CD4-positive, CD25-positive, alpha-beta regulatory T cell (primary cell): ENCODE measurements around the gene LGR4. TPM values are rescaled to one million over a fixed set of nuclear protein-coding genes. Genes with fewer than 3 reads are reported as not detected.

ENCODE experiments used
- ATAC-seq, 2 donors: fragments of 150-1000 bp; cut with Tn5 transposase; one replicate each; pipeline ENCODE4 v1.10.0; 2021; ENCODE audit warnings: low read depth in 2 of 2, moderate number of reproducible peaks in 2 of 2, moderate library complexity in 1 of 2
- DNase-seq, 3 donors: peaks; one replicate each; pipeline versions ENCODE4 v3.0.0 to v3.0.0-alpha.2; 2012 to 2022; ENCODE audit warnings: mixed read lengths in 1 of 3
- H3K27ac ChIP-seq: one replicate; pipeline ENCODE4 v1.7.0; 2013; ENCODE audit warnings: mild to moderate bottlenecking, low read length; ENCODE audit not compliant: insufficient read depth, poor library complexity, severe bottlenecking
- H3K27me3 ChIP-seq: one replicate; pipeline ENCODE4 v1.7.0; 2013; ENCODE audit warnings: low read length; ENCODE audit not compliant: control insufficient read depth, insufficient read depth
- H3K36me3 ChIP-seq: one replicate; pipeline ENCODE4 v1.7.0; 2013; ENCODE audit warnings: mild to moderate bottlenecking, low read length, moderate library complexity; ENCODE audit not compliant: control insufficient read depth, insufficient read depth
- H3K4me1 ChIP-seq: 2 replicates; pipeline ENCODE4 v1.7.0; 2013; ENCODE audit warnings: mild to moderate bottlenecking, low read length; ENCODE audit not compliant: insufficient read depth, control insufficient read depth, poor library complexity, severe bottlenecking
- H3K4me3 ChIP-seq: one replicate; pipeline ENCODE4 v1.7.0; 2013; ENCODE audit warnings: low read depth, mild to moderate bottlenecking, low read length, moderate library complexity
- H3K9me3 ChIP-seq, 2 experiments: 1 replicate in 1 of 2; 2 replicates in 1 of 2; pipeline ENCODE4 v1.7.0; 2013; ENCODE audit warnings: low read length in 2 of 2, mild to moderate bottlenecking in 1 of 2, moderate library complexity in 1 of 2; ENCODE audit not compliant: control insufficient read depth in 2 of 2
- H3K27ac Mint-ChIP-seq, 3 donors: one replicate each; pipeline ENCODE4 v1.8.0; 2020 to 2022; ENCODE audit warnings: mild to moderate bottlenecking in 3 of 3, mixed read lengths in 3 of 3, moderate library complexity in 2 of 3
- H3K27me3 Mint-ChIP-seq: one replicate; pipeline ENCODE4 v1.8.0; 2022; ENCODE audit warnings: mild to moderate bottlenecking, mixed read lengths
- H3K36me3 Mint-ChIP-seq: one replicate; pipeline ENCODE4 v1.8.0; 2020; ENCODE audit warnings: mixed read lengths
- H3K4me1 Mint-ChIP-seq, 4 donors: one replicate each; pipeline ENCODE4 v1.8.0; 2020 to 2022; ENCODE audit warnings: mixed read lengths in 4 of 4, mild to moderate bottlenecking in 1 of 4
- H3K4me3 Mint-ChIP-seq, 4 donors: one replicate each; pipeline ENCODE4 v1.8.0; 2020 to 2022; ENCODE audit warnings: mild to moderate bottlenecking in 4 of 4, mixed read lengths in 4 of 4, moderate library complexity in 3 of 4
- H3K9me3 Mint-ChIP-seq, 7 donors: one replicate each; pipeline ENCODE4 v1.8.0; 2020 to 2022; ENCODE audit warnings: mixed read lengths in 7 of 7, mild to moderate bottlenecking in 3 of 7, moderate library complexity in 2 of 7
- polyA plus RNA-seq, 4 donors: library from polyadenylated mRNA; unstranded; fragments of 300-500 nt; fragmentation: Illumina TruSeq; gene quantifications; one replicate each; pipeline ENCODE4 v1.2.3, GENCODE V29; 2021
- total RNA-seq: library from RNA; stranded (reverse); gene quantifications from one replicate; pipeline ENCODE4 v1.2.3, GENCODE V29; 2022

Gene LGR4
- total and polyA plus RNA-seq, 5 donors from 2014 or later, result 0.27 to 2.7 (median 0.45) TPM; not detected in 1

DNA sequence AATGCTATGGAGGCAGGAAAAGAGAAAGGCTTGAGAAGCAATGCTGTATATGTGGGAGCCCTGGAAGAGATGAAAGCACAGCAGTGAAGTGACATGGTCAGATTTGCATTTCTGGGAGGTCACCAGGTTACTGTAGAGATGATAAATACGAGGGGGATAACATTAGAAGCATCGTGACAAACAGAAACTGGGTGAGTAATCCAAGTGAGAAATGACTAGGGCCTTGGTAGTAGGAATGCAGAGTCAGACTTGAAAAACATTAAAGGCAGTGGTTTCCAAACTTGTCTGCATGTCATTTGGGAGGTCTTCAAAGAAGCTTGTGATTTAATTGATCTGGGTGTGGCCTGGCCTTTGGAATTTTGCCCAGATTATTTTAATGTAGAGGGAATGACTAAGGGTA is 153.5 kb downstream of the LGR4 start:
- H3K9me3 ChIP-seq, result no peaks in the 10 kb centered on the region
- H3K36me3 ChIP-seq, result no peaks in the 10 kb centered on the region
- Mint-ChIP-seq H3K27ac (no peak overlapping the region), H3K36me3 (no peaks in the 10 kb centered on the region), H3K4me1 (no peaks in the 10 kb centered on the region), H3K9me3 (peaks cover 0 to 5% (median 0%) of the 10 kb centered on the region in 7 donors), H3K4me3 (no peak overlapping the region), H3K27me3 (peaks cover 9% of the 10 kb centered on the region)
- no peak overlapping the region for H3K27ac ChIP-seq
- no peaks in the 10 kb centered on the region for H3K4me1 ChIP-seq
- H3K4me3 ChIP-seq, result no peak overlapping the region
- ATAC-seq, result no peak
- peak in 1 of 3 donors; percentile 2 for DNase-seq
- H3K27me3 ChIP-seq, result no peaks in the 10 kb centered on the region

DNA sequence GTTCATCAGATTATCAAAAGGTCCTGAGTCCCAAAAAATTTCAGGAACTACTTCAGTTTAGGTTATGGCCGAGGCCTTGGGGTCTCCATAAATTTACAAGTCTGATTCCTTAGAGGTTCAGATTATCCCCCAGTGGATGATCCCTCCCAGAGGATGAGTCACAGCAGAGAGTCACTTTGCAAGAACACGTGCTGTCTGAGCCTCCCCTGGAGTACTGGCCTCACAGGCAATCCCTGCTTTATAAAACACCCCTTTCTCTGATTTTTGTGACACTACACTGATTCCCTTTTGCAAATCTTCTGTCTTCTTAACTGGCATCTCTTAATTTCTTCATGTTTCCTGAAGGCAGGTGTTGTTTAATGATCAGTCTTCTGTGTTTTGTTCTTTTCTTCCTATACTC is 154.8 kb downstream of the LGR4 start:
- H3K27me3 Mint-ChIP-seq, result peaks cover 4% of the 10 kb centered on the region
- H3K4me3 Mint-ChIP-seq, result no peak overlapping the region
- no peak for DNase-seq
- no peak overlapping the region for H3K27ac ChIP-seq
- H3K27ac Mint-ChIP-seq, result no peak overlapping the region
- peaks cover 0 to 3% (median 0%) of the 10 kb centered on the region in 7 donors for H3K9me3 Mint-ChIP-seq
- H3K9me3 ChIP-seq, result no peaks in the 10 kb centered on the region
- H3K36me3 ChIP-seq, result no peaks in the 10 kb centered on the region
- no peak for ATAC-seq
- H3K4me1 ChIP-seq, result no peaks in the 10 kb centered on the region
- no peak overlapping the region for H3K4me3 ChIP-seq
- no peaks in the 10 kb centered on the region for H3K36me3 Mint-ChIP-seq
- no peaks in the 10 kb centered on the region for H3K4me1 Mint-ChIP-seq
- no peaks in the 10 kb centered on the region for H3K27me3 ChIP-seq

Other genes with a start within 250 kb of the LGR4 start
- 2.0 TPM for gene CCDC34, start 109.6 kb downstream of the LGR4 start, total RNA-seq
- gene CCDC34, start 109.6 kb downstream of the LGR4 start, polyA plus RNA-seq, result 1 to 10 TPM; 1.3 to 3.1 (median 2.3) TPM
- 20.3 TPM for gene LIN7C, start 34.0 kb upstream of the LGR4 start, total RNA-seq
- 10 to 100 TPM; 10.3 to 15.6 (median 12.1) TPM for gene LIN7C, start 34.0 kb upstream of the LGR4 start, polyA plus RNA-seq
- gene BDNF, start 227.7 kb upstream of the LGR4 start, total RNA-seq, result not detected
- gene BDNF, start 227.7 kb upstream of the LGR4 start, polyA plus RNA-seq, result not detected